ENCODE measurements around the gene NLRP1.

DNA sequence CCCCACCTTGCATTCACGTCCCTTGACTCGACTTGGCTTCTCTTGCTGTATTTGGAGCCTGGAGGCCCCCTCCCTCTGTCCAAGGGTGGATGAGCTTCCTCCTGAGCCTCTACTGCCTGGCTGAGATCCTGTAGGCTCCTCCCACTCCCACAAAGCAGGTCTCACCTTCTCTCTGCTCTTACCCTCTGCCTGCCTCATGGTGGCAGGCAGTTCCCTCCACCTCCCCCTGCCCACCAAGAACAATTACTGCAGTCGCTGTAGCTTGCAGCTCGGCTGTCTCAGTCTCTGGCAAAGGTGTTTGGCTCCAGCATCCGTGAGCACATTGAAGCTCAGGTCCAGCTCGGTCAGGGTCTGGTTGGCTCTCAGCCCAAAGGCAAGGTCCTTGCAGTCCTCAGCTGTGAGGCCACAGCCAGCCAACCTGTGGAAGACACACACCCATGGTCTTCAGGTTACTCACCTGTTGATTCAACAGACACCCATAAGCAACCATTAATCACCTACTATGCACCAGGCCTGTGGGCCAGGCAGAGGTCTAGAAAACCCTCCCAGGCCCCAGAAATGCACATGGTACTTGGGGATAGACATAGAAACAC lies 42.6 kb downstream of the NLRP1 start:
- TF ChIP-seq, protein P1, sequence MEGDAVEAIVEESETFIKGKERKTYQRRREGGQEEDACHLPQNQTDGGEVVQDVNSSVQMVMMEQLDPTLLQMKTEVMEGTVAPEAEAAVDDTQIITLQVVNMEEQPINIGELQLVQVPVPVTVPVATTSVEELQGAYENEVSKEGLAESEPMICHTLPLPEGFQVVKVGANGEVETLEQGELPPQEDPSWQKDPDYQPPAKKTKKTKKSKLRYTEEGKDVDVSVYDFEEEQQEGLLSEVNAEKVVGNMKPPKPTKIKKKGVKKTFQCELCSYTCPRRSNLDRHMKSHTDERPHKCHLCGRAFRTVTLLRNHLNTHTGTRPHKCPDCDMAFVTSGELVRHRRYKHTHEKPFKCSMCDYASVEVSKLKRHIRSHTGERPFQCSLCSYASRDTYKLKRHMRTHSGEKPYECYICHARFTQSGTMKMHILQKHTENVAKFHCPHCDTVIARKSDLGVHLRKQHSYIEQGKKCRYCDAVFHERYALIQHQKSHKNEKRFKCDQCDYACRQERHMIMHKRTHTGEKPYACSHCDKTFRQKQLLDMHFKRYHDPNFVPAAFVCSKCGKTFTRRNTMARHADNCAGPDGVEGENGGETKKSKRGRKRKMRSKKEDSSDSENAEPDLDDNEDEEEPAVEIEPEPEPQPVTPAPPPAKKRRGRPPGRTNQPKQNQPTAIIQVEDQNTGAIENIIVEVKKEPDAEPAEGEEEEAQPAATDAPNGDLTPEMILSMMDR (IDR thresholded peaks at IDR 0.05; ENCODE audit: low read depth, low read length), result no peak
- no peak for TF ChIP-seq EZH2phosphoT487 (IDR thresholded peaks at IDR 0.05; ENCODE audit: low read depth)

Data from OCI-LY3 (cell line).